HepG2 (cell line): ENCODE measurements around the gene BRAP. TPM values are rescaled to one million over a fixed set of nuclear protein-coding genes. Genes with fewer than 3 reads are reported as not detected.
A peak's percentile ranks its signal among the peaks of the same experiment; 100 is the strongest.

Experiments used
- CENPT ChIP-seq: sonication (generic); formaldehyde crosslinking; IDR thresholded peaks from 2 replicates; pipeline ENCODE4 v1.8.0; 2022; ENCODE audit warnings: low read depth, mild to moderate bottlenecking, moderate library complexity, missing genetic modification reagents
- KDM4B ChIP-seq: sonication (generic); formaldehyde crosslinking; IDR thresholded peaks from 2 replicates; pipeline ENCODE4 v1.4.0; 2020; ENCODE audit warnings: missing genetic modification reagents
- KLF12 ChIP-seq: sonication (generic); formaldehyde crosslinking; IDR thresholded peaks from 2 replicates; pipeline ENCODE4 v1.4.0; 2020; ENCODE audit warnings: missing genetic modification reagents, borderline replicate concordance
- KLF9 ChIP-seq: IDR thresholded peaks from 2 replicates; pipeline ENCODE4 v1.6.1; 2016; ENCODE audit warnings: low read depth
- MAFF ChIP-seq: IDR thresholded peaks from 2 replicates; pipeline ENCODE4 v1.6.1; 2011; ENCODE audit warnings: low read depth, low read length, improper control_type of control experiment
- MZF1 ChIP-seq: sonication (generic); formaldehyde crosslinking; IDR thresholded peaks from 2 replicates; pipeline ENCODE4 v1.8.1; 2023; ENCODE audit warnings: mild to moderate bottlenecking, missing genetic modification reagents, borderline replicate concordance
- NR2F2 ChIP-seq: IDR thresholded peaks from 2 replicates; pipeline ENCODE4 v1.6.1; 2012; ENCODE audit warnings: low read depth, inconsistent platforms, borderline replicate concordance
- PHF8 ChIP-seq: sonication (generic); formaldehyde crosslinking; IDR thresholded peaks from 2 replicates; pipeline ENCODE4 v1.5.0; 2020; ENCODE audit warnings: missing genetic modification reagents
- PLRG1 ChIP-seq: fragments of 450-650 bp; conservative IDR thresholded peaks from 2 replicates; pipeline ENCODE4 v1.6.1; 2016
- RBM22 ChIP-seq: fragments of 200-400 bp; formaldehyde crosslinking; optimal IDR thresholded peaks from 2 replicates; pipeline ENCODE3; 2017; ENCODE audit warnings: mild to moderate bottlenecking, low read length, moderate library complexity
- SETDB1 ChIP-seq: sonication (generic); formaldehyde crosslinking; IDR thresholded peaks from 2 replicates; pipeline ENCODE4 v1.5.1; 2020; ENCODE audit warnings: missing genetic modification reagents, mild to moderate bottlenecking, borderline replicate concordance
- STAT5B ChIP-seq: sonication (generic); formaldehyde crosslinking; IDR thresholded peaks from 2 replicates; pipeline ENCODE4 v1.4.0; 2020; ENCODE audit warnings: missing genetic modification reagents
- ZBTB20 ChIP-seq: sonication (generic); formaldehyde crosslinking; IDR thresholded peaks from 2 replicates; pipeline ENCODE4 v1.8.1; 2023; ENCODE audit warnings: missing genetic modification reagents, low read depth, mild to moderate bottlenecking, borderline replicate concordance
- ZEB1 ChIP-seq: IDR thresholded peaks from 2 replicates; pipeline ENCODE4 v1.6.1; 2012; ENCODE audit warnings: mild to moderate bottlenecking, low read depth, inconsistent platforms; ENCODE audit not compliant: insufficient replicate concordance
- ZNF136 ChIP-seq: sonication (generic); formaldehyde crosslinking; IDR thresholded peaks from 2 replicates; pipeline ENCODE4 v1.8.1; 2022; ENCODE audit warnings: low read depth, mild to moderate bottlenecking, moderate library complexity, missing genetic modification reagents
- ZNF333 ChIP-seq: sonication (generic); formaldehyde crosslinking; IDR thresholded peaks from 2 replicates; pipeline ENCODE4 v1.4.0; 2020; ENCODE audit warnings: mild to moderate bottlenecking, missing genetic modification reagents, borderline replicate concordance
- polyA plus RNA-seq, 8 experiments: library from polyadenylated mRNA; depleted of rRNA in 3 of 8; stranded (reverse) in 7 of 8; unstranded in 1 of 8; fragments of >200 nt; fragmentation: Illumina TruSeq in 4 of 8; extraction: Trizol in 4 of 8; gene quantifications; 2 replicates each; pipeline versions ENCODE4 v1.2.1 to v1.2.3, GENCODE V29; 2011 to 2016; ENCODE audit warnings: low read depth in 4 of 8, missing spikeins in 1 of 8, mixed read lengths in 1 of 8; ENCODE audit not compliant: insufficient read depth in 1 of 8
- total RNA-seq, 5 experiments: library from RNA; depleted of rRNA; stranded (reverse); fragments of >200 nt; fragmentation: Illumina TruSeq; extraction: Trizol; gene quantifications; 2 replicates each; pipeline ENCODE4 v1.2.3, GENCODE V29; 2016; ENCODE audit warnings: low read depth in 1 of 5
- TF ChIP-seq, protein P1 (sequence below), 2 experiments: sonication (generic) in 1 of 2; formaldehyde crosslinking in 1 of 2; IDR thresholded peaks; 2 replicates each; pipeline versions ENCODE4 v1.4.0 to v1.6.1; 2016 to 2020; ENCODE audit warnings: borderline replicate concordance in 1 of 2, low read depth in 1 of 2, mild to moderate bottlenecking in 1 of 2, missing genetic modification reagents in 1 of 2
- TF ChIP-seq, protein P2 (sequence below): sonication (generic); formaldehyde crosslinking; IDR thresholded peaks from 2 replicates; pipeline ENCODE4 v1.4.0; 2020; ENCODE audit warnings: missing genetic modification reagents
- TF ChIP-seq, protein P3 (sequence below): sonication (generic); formaldehyde crosslinking; IDR thresholded peaks from 2 replicates; pipeline ENCODE4 v1.5.1; 2020; ENCODE audit warnings: missing genetic modification reagents, mild to moderate bottlenecking, borderline replicate concordance

Gene BRAP
- total and polyA plus RNA-seq, 2 of the 13 experiments (the other 11 are each of a cell fraction or from before 2014, with no cell fraction given) = 8.1 to 15.4 TPM

DNA sequence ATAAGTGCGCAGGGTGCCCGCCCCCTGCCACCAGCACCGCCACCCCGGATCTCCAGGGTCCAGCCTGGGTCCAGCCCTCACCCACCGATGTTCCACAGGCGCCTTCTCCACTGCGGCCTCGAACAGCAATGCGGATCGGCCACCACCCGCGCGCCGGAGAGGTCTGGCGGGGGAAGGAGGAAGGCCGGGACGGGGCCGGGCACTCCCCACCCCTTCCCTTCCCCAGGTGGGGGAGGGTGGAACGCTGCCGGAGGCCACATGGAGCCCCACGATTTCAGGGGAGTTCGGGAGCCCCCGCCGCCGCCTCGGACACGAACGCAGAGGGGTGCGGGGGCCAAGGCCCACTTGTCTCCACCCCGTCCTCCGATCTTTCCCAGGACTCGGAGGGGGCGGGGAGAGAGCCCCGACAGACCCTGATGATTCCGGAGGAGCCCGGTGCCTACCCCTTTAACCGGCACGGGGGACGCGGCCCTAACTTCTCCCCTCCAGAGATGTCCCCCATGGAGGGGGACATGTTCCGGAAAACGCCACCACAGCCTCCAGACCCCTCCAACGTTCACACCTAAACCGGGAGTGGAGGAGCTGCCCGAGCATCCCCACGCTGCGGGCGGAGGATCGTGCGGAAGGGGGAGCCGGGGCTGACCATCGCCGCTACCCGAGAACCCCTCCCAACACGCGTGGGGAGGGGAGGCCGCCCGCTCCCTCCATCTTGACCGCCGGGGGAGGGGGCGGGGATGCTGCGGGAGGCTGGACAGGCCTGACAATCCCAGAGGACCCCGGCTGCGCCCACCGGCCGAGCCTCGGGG, 87.7 kb downstream of the BRAP start (continued):
- TF ChIP-seq, protein P1, sequence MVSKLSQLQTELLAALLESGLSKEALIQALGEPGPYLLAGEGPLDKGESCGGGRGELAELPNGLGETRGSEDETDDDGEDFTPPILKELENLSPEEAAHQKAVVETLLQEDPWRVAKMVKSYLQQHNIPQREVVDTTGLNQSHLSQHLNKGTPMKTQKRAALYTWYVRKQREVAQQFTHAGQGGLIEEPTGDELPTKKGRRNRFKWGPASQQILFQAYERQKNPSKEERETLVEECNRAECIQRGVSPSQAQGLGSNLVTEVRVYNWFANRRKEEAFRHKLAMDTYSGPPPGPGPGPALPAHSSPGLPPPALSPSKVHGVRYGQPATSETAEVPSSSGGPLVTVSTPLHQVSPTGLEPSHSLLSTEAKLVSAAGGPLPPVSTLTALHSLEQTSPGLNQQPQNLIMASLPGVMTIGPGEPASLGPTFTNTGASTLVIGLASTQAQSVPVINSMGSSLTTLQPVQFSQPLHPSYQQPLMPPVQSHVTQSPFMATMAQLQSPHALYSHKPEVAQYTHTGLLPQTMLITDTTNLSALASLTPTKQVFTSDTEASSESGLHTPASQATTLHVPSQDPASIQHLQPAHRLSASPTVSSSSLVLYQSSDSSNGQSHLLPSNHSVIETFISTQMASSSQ (IDR thresholded peaks at IDR 0.05; ENCODE audit: low read depth) = no peak
- TF ChIP-seq, protein P1 (CRISPR knock-in tag; IDR thresholded peaks at IDR 0.05; ENCODE audit: borderline replicate concordance) = no peak
- TF ChIP-seq PHF8 (CRISPR knock-in tag) (peak; percentile 68), ZNF333 (no peak), RBM22 (no peak), CENPT (CRISPR knock-in tag) (no peak), ZNF136 (0 out of 2 replicates have a peak, but pooled peaks have one; percentile 55), KLF12 (no peak), ZEB1 (no peak), PLRG1 (no peak), MZF1 (CRISPR knock-in tag) (no peak), MAFF (no peak), SETDB1 (CRISPR knock-in tag) (no peak), NR2F2 (no peak), ZBTB20 (no peak), STAT5B (CRISPR knock-in tag) (no peak), KDM4B (CRISPR knock-in tag) (no peak), KLF9 (CRISPR knock-in tag) (no peak)
- TF ChIP-seq, protein P2, sequence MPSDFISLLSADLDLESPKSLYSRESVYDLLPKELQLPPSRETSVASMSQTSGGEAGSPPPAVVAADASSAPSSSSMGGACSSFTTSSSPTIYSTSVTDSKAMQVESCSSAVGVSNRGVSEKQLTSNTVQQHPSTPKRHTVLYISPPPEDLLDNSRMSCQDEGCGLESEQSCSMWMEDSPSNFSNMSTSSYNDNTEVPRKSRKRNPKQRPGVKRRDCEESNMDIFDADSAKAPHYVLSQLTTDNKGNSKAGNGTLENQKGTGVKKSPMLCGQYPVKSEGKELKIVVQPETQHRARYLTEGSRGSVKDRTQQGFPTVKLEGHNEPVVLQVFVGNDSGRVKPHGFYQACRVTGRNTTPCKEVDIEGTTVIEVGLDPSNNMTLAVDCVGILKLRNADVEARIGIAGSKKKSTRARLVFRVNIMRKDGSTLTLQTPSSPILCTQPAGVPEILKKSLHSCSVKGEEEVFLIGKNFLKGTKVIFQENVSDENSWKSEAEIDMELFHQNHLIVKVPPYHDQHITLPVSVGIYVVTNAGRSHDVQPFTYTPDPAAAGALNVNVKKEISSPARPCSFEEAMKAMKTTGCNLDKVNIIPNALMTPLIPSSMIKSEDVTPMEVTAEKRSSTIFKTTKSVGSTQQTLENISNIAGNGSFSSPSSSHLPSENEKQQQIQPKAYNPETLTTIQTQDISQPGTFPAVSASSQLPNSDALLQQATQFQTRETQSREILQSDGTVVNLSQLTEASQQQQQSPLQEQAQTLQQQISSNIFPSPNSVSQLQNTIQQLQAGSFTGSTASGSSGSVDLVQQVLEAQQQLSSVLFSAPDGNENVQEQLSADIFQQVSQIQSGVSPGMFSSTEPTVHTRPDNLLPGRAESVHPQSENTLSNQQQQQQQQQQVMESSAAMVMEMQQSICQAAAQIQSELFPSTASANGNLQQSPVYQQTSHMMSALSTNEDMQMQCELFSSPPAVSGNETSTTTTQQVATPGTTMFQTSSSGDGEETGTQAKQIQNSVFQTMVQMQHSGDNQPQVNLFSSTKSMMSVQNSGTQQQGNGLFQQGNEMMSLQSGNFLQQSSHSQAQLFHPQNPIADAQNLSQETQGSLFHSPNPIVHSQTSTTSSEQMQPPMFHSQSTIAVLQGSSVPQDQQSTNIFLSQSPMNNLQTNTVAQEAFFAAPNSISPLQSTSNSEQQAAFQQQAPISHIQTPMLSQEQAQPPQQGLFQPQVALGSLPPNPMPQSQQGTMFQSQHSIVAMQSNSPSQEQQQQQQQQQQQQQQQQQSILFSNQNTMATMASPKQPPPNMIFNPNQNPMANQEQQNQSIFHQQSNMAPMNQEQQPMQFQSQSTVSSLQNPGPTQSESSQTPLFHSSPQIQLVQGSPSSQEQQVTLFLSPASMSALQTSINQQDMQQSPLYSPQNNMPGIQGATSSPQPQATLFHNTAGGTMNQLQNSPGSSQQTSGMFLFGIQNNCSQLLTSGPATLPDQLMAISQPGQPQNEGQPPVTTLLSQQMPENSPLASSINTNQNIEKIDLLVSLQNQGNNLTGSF = no peak
- TF ChIP-seq, protein P3, sequence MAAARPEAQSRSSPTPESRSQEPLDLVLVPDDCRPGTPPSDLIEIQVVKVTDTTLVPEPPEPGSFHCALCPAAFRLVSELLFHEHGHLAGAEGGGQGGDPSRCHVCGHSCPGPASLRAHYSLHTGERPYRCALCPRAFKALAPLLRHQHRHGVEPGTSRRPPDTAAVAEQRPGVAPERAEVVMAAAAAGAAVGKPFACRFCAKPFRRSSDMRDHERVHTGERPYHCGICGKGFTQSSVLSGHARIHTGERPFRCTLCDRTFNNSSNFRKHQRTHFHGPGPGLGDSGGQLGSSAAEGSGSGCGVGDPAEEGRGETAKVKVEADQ (CRISPR knock-in tag) = peak; percentile 43; the same call in 1 of the 2 replicates
